ENCODE results near the gene FAM3C. TPM values are rescaled to one million over a fixed set of nuclear protein-coding genes. Genes with fewer than 3 reads are reported as not detected.

Gene FAM3C
- total RNA-seq, 1 experiment from 2014 or later: 322 TPM

DNA sequence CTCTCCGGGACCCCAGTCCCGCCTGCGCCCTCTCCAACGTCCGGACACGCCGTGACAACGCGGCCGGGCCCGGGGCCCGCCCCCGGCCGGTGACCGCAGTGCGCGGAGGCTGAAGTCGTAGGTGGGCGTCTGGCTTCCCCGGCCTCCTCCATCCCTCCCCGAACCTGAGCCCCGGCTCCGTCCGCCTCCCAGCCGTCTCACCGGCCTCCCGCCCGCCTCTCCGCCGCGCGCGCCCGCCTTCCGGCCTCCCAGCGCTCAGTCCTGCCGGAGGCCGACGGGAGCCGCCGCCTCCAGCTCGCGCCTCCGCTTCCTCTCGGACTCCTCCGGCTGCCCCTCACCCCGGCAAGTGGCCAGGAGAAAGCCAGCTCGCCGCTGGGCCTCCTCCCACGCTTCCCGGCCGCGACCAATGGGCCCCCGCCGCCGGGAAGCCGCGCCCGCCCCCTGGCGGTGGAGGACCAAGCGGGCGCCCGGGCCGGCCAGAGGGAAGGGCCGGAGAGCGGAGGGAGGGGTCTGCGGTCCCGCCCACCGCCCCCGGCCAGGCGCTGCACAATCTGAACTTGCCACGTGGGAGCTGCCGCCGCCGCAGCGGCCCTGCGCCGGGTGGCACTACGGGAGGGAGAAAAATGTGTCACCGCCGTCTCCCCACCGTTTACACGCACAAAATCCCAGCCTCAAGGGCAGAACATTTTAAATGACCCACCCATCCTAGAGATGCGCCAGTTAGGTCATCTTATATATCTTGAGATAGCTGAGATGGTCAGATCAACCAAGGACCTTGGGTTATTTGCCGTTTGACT is at the start of gene FAM3C (continued):
- TF ChIP-seq CBX3 (IDR thresholded peaks at IDR 0.05; ENCODE audit: low read depth) (peak; percentile 48; the same call in 1 of the 2 replicates), TCF7L2 (IDR thresholded peaks at IDR 0.05; ENCODE audit: borderline replicate concordance, extremely low read depth, insufficient read depth, insufficient read length) (peak; percentile 25), CEBPB (IDR thresholded peaks at IDR 0.05; ENCODE audit: low read depth) (no peak; the same call in 1 of the 2 replicates), YY1 (IDR thresholded peaks at IDR 0.05; ENCODE audit: extremely low read depth, insufficient replicate concordance, low read depth, low read length) (peak; percentile 61), POLR2A (IDR thresholded peaks at IDR 0.05; ENCODE audit: borderline replicate concordance, extremely low read depth, insufficient read depth, insufficient read length) (peak; percentile 72), SRF (IDR thresholded peaks at IDR 0.05; ENCODE audit: low read depth) (peak; percentile 34; the same call in 1 of the 2 replicates), EZH2phosphoT487 (IDR thresholded peaks at IDR 0.05; ENCODE audit: borderline replicate concordance) (no peak), EGR1 (IDR thresholded peaks at IDR 0.05; ENCODE audit: low read depth) (peak; percentile 99)
- TF ChIP-seq, protein P1, sequence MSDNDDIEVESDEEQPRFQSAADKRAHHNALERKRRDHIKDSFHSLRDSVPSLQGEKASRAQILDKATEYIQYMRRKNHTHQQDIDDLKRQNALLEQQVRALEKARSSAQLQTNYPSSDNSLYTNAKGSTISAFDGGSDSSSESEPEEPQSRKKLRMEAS (IDR thresholded peaks at IDR 0.05): peak; percentile 97

- DNase-seq (ENCODE audit: low read depth, low spot score) (peak; percentile 24), ATAC-seq (peak; percentile 63)
- H3K27me3 ChIP-seq (ENCODE audit: insufficient read depth, low read length): no peaks in the 10 kb centered on the region
- H3K9me2 ChIP-seq (ENCODE audit: insufficient read depth): no peaks in the 10 kb centered on the region
- H3K27ac ChIP-seq (ENCODE audit: low read depth, low read length): no peak overlapping the region
- H4K20me1 ChIP-seq (ENCODE audit: insufficient read depth): no peaks in the 10 kb centered on the region
- H3K79me2 ChIP-seq (ENCODE audit: insufficient read depth, low read length): no peaks in the 10 kb centered on the region
- H3K9me3 ChIP-seq (ENCODE audit: control insufficient read depth in 1 of 2, insufficient read depth in 1 of 2, low read depth in 1 of 2, low read length in 2 of 2): no peaks in the 10 kb centered on the region
- H2AFZ ChIP-seq (ENCODE audit: low read depth, low read length, poor library complexity, severe bottlenecking): peak overlapping the region; percentile 99
- no peak for TF ChIP-seq CEBPB (IDR thresholded peaks at IDR 0.05; ENCODE audit: low read depth)
- TF ChIP-seq, protein P2, sequence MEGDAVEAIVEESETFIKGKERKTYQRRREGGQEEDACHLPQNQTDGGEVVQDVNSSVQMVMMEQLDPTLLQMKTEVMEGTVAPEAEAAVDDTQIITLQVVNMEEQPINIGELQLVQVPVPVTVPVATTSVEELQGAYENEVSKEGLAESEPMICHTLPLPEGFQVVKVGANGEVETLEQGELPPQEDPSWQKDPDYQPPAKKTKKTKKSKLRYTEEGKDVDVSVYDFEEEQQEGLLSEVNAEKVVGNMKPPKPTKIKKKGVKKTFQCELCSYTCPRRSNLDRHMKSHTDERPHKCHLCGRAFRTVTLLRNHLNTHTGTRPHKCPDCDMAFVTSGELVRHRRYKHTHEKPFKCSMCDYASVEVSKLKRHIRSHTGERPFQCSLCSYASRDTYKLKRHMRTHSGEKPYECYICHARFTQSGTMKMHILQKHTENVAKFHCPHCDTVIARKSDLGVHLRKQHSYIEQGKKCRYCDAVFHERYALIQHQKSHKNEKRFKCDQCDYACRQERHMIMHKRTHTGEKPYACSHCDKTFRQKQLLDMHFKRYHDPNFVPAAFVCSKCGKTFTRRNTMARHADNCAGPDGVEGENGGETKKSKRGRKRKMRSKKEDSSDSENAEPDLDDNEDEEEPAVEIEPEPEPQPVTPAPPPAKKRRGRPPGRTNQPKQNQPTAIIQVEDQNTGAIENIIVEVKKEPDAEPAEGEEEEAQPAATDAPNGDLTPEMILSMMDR (IDR thresholded peaks at IDR 0.05 in 2 of 3, conservative IDR thresholded peaks at IDR 0.05 in 1 of 3; ENCODE audit: borderline replicate concordance in 1 of 3, insufficient read depth in 1 of 3, low read depth in 2 of 3, low read length in 2 of 3): no peak
- no peak for TF ChIP-seq ELF1 (IDR thresholded peaks at IDR 0.05; ENCODE audit: borderline replicate concordance, low read depth)
- no peak for TF ChIP-seq TCF7L2 (IDR thresholded peaks at IDR 0.05; ENCODE audit: borderline replicate concordance, extremely low read depth, insufficient read depth, insufficient read length)
- no peak for TF ChIP-seq POLR2A (IDR thresholded peaks at IDR 0.05; ENCODE audit: borderline replicate concordance, extremely low read depth, insufficient read depth, insufficient read length)
- no peak for TF ChIP-seq CBX3 (IDR thresholded peaks at IDR 0.05; ENCODE audit: low read depth)
- TF ChIP-seq EZH2phosphoT487 (IDR thresholded peaks at IDR 0.05; ENCODE audit: borderline replicate concordance): no peak
- no peak for TF ChIP-seq EZH2 (IDR thresholded peaks at IDR 0.05)
- TF ChIP-seq POLR2AphosphoS5 (IDR thresholded peaks at IDR 0.05; ENCODE audit: low read depth, low read length): no peak
- TF ChIP-seq YY1 (IDR thresholded peaks at IDR 0.05; ENCODE audit: extremely low read depth, insufficient replicate concordance, low read depth, low read length): no peak
- no peak for TF ChIP-seq EGR1 (IDR thresholded peaks at IDR 0.05; ENCODE audit: low read depth)
- no TSS peak for BruUV-seq (replicated peaks)
- RAD21 ChIA-PET (ENCODE audit: low non-redundant PET in 1 of 2, low total read pairs in 2 of 2, uncharacterized antibody in 2 of 2, unreplicated experiment in 2 of 2): interaction anchor here in 1 of 2 experiments (0.7 kb wide), 1 partner anchor 363 kb away, joined by 4 read pairs; no protein-coding TSS in a partner anchor
- no peak overlapping the region for H3K4me3 ChIP-seq (replicated peaks in 1 of 2; ENCODE audit: low read depth in 1 of 2, low read length in 2 of 2)
- no peak overlapping the region for H3K9ac ChIP-seq (ENCODE audit: low read length)
- CTCF ChIA-PET: no interaction called here
- H3K4me2 ChIP-seq (ENCODE audit: low read length): peak overlapping the region; percentile 40
- intact Hi-C loops (cut with micrococcal nuclease): no loop called here
- POLR2A ChIA-PET: no interaction called here
- H3K36me3 ChIP-seq (ENCODE audit: control insufficient read depth in 1 of 2, insufficient read depth in 2 of 2, low read length in 2 of 2): no peaks in the 10 kb centered on the region
- peaks cover 5 to 21% of the 10 kb centered on the region in 2 experiments for H3K4me1 ChIP-seq (ENCODE audit: control insufficient read depth in 1 of 2, insufficient read depth in 2 of 2, low read length in 2 of 2)
These were observed 46.7 kb upstream of the FAM3C start for GRCh38 chr7:121442845-121443244.
